NB4 (cell line): ENCODE measurements around the gene NFIB.

ENCODE experiments used
- DNase-seq: peaks from one replicate; pipeline ENCODE4 v3.0.0; 2010; ENCODE audit warnings: low read depth
- H3K4me3 ChIP-seq: one replicate; pipeline ENCODE4 v1.5.1; 2011; ENCODE audit warnings: mild to moderate bottlenecking, low read depth, low read length, moderate library complexity
- MYC ChIP-seq: IDR thresholded peaks from 2 replicates; pipeline ENCODE4 v1.6.1; 2011; ENCODE audit warnings: low read depth, low read length
- POLR2A ChIP-seq: IDR thresholded peaks from 2 replicates; pipeline ENCODE4 v1.6.1; 2011; ENCODE audit warnings: mild to moderate bottlenecking; ENCODE audit not compliant: insufficient read length; ENCODE audit errors: extremely low read depth
- TF ChIP-seq, protein P1 (sequence below): IDR thresholded peaks from 2 replicates; pipeline ENCODE4 v1.6.1; 2011; ENCODE audit warnings: low read depth, low read length
- TF ChIP-seq, protein P2 (sequence below): IDR thresholded peaks from one replicate; pipeline ENCODE4 v1.5.1; 2012; ENCODE audit warnings: low read depth, low read length

The NFIB gene

DNA sequence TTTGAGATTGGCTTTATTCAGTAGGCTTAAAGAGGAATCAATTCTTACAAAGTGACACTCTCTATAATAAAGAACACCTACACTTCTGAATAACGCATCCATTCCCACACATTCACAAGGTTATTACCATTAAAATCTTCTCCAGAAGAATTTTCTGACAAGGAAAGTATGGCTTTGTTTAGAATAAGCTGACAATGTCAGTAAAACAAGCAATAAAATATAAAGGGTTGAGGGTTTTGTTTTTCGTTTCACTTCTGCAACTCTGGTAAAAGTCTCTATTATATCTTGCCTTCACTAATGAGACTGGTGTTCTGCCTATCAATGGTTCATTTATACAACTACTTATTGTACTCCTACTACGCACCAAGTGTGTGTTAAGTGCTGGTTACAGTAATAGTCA is 169.7 kb downstream of the NFIB start:
- no peak overlapping the region for H3K4me3 ChIP-seq
- no peak for DNase-seq
- TF ChIP-seq MYC (no peak), POLR2A (no peak)
- TF ChIP-seq, protein P1, sequence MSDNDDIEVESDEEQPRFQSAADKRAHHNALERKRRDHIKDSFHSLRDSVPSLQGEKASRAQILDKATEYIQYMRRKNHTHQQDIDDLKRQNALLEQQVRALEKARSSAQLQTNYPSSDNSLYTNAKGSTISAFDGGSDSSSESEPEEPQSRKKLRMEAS, result no peak
- TF ChIP-seq, protein P2, sequence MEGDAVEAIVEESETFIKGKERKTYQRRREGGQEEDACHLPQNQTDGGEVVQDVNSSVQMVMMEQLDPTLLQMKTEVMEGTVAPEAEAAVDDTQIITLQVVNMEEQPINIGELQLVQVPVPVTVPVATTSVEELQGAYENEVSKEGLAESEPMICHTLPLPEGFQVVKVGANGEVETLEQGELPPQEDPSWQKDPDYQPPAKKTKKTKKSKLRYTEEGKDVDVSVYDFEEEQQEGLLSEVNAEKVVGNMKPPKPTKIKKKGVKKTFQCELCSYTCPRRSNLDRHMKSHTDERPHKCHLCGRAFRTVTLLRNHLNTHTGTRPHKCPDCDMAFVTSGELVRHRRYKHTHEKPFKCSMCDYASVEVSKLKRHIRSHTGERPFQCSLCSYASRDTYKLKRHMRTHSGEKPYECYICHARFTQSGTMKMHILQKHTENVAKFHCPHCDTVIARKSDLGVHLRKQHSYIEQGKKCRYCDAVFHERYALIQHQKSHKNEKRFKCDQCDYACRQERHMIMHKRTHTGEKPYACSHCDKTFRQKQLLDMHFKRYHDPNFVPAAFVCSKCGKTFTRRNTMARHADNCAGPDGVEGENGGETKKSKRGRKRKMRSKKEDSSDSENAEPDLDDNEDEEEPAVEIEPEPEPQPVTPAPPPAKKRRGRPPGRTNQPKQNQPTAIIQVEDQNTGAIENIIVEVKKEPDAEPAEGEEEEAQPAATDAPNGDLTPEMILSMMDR, result no peak

DNA sequence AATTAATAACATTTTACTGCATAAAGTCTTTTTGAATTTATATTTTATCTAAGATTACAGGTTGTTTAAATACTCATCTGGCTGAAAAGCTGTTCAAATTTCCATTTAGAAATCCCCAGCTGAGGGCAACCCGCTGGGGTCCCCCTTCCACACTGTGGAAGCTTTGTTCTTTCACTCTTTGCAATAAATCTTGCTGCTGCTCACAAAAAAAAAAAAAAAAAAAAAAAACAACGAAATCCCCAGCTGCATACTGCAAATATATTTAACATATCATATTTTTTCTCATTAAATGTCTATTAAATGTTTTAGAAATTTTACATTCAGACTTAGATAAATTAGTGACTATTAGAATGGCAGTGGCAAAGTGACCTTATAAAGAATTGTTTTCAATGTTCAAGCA is 172.2 kb downstream of the NFIB start:
- TF ChIP-seq POLR2A, result no peak
- DNase-seq, result no peak
- no peak overlapping the region for H3K4me3 ChIP-seq

DNA sequence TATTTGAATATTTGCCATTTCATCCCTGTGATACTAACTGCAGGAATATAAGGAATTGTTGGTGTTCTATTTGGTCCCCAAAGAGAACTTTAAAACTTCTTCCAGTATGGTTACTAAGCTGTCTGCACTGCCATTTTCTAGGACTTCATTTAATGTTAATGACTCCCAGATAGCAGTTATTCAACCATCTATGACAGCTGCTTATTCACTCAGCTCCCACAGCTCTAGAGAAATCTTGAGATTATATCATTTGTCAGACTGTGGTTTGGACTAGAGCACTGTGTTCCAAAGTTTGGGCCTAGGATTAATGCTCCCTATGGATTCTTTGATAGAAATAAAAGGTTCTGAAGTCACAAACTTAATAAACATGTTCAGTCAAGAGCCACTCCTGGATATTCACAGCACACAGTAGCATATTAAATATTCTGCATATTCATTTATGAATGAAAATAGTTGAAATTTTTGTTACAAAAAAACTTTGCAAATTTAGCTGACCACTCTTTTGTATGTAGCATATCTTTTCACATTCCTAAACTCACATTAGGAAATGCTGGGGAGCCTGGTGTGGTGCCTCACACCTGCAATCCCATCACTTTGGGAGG is 173.7 kb downstream of the NFIB start:
- no peak overlapping the region for H3K4me3 ChIP-seq
- TF ChIP-seq, protein P2, result no peak
- TF ChIP-seq MYC, result no peak
- TF ChIP-seq, protein P1, result no peak
- no peak for TF ChIP-seq POLR2A
- no peak for DNase-seq

DNA sequence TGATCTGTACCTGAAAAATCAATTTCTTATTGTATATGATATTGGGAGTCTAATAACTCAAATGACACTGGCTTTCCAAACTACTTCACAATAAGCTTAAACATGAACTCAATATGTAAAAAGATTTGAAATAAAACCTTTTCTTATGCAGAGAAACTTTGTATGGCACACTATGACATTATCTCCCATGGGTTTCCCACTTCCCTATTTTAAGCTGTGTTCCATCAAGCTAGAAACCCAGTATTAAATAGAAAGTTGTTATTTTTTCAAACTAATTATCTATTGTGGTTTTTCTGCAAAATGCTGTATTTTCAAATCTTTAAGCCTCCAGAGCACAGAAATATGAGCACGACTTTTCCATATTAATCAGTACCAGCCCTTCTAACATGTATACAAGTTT is 174.7 kb downstream of the NFIB start:
- DNase-seq, result no peak
- TF ChIP-seq, protein P1, result no peak
- TF ChIP-seq MYC, result no peak
- TF ChIP-seq POLR2A, result no peak
- TF ChIP-seq, protein P2, result no peak
- H3K4me3 ChIP-seq, result no peak overlapping the region

DNA sequence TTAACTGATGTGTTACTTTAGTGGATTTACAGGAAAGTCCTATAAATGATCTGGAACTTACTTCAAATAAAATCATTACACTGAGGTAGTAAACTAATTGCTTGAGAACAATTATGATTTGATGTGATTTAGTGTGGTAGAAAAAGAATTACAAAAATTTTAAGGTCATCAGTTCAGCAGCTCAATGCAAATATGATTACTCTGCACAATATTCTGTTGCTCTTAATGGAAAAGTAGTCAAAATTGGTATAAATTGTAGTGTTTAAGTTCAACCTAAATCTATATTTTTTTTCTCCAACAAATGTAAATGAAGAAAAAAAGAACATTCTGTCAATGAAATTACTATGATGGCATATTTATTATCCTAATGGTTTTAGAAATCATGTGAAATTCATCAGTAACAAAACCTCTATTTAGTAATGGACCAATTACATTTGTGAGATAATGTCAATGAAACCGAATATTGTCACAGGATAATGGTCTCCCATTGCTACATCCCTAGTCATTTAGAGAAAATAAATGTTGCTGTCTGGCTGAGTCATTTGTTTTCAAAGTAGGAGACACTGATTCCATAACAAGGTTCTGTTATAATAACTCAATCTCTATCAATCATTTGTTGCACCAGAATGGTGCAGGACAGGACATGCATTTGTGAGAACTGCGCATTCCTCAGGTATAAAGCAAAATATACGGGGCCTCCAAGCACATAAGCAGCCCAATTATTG is 177.1 kb downstream of the NFIB start:
- H3K4me3 ChIP-seq, result no peak overlapping the region
- DNase-seq, result no peak
- TF ChIP-seq, protein P1, result no peak
- TF ChIP-seq POLR2A (no peak), MYC (no peak)
- TF ChIP-seq, protein P2, result no peak

DNA sequence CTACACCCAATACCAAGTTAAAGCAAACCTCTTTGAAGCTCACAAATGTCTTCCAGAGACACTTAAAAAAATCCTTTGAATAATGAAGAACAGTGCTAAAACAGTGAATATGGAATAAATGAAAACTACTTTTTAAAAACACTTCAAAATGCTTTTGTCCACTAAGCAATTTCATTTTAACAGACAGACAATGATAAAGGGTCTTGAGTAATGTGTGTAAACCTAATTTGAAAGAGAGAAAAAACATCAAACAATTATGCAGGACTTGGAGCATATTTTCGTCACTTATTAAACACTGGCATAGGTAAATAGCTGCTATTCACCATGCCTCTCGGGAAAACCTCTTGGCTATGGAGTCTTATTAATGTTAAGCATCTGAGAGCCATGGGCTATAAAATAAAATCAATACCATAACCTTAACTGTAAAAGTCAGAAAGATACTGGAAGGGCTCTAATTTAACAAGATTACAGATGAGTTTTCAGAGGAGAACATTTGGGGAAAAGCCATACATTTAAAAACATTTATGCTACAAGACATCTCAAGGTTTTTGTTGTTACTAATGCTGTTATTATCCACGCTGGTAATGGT is 177.8 kb downstream of the NFIB start:
- TF ChIP-seq MYC (no peak), POLR2A (no peak)
- TF ChIP-seq, protein P1, result no peak
- TF ChIP-seq, protein P2, result no peak

More for the DNA sequence above, 177.8 kb downstream of the NFIB start:
- no peak for DNase-seq
- H3K4me3 ChIP-seq, result no peak overlapping the region
